IMR-90 (cell line): ENCODE measurements around the gene TRIM62. TPM values are rescaled to one million over a fixed set of nuclear protein-coding genes. Genes with fewer than 3 reads are reported as not detected.

Source experiments
- ATAC-seq: fragments of 200-7000 bp; cut with Tn5 transposase; 2 replicates; pipeline ENCODE4 v1.9.1; 2020; ENCODE audit warnings: low read depth, mild to moderate bottlenecking, moderate library complexity
- BruUV-seq: library from RNA; stranded (reverse); fragments of 400-500 nt; replicated peaks from 2 replicates; lab custom pipeline; 2021; lab: Mats Ljungman, UMichigan
- CTCF ChIA-PET: fragments of 300-600 bp; formaldehyde crosslinking; extraction: SDS; loops from one replicate; lab custom pipeline; 2021; ENCODE audit warnings: antibody characterized with exemption; lab: Yijun Ruan, JAX
- POLR2A ChIA-PET: fragments of 300-600 bp; sonication (Branson Sonifier 250); formaldehyde crosslinking; loops from one replicate; lab custom pipeline; 2022; ENCODE audit warnings: antibody characterized with exemption; ENCODE audit not compliant: unreplicated experiment; lab: Charles Lee
- DNase-seq: peaks from one replicate; pipeline ENCODE4 v3.0.0; 2013
- H2AFZ ChIP-seq: replicated peaks from 2 replicates; pipeline ENCODE3; 2013; ENCODE audit warnings: low read length, mild to moderate bottlenecking; ENCODE audit not compliant: poor library complexity
- H2AK5ac ChIP-seq: 2 replicates; pipeline ENCODE4 v1.6.1; 2013; ENCODE audit warnings: low read depth, low read length, inconsistent platforms
- H2AK9ac ChIP-seq: replicated peaks from 2 replicates; pipeline ENCODE3; 2013; ENCODE audit warnings: mild to moderate bottlenecking, low read depth, low read length, moderate library complexity; ENCODE audit not compliant: poor library complexity
- H2BK120ac ChIP-seq: 2 replicates; pipeline ENCODE4 v1.6.1; 2013; ENCODE audit warnings: low read depth, low read length, inconsistent platforms
- H2BK15ac ChIP-seq: 3 replicates; pipeline ENCODE4 v1.6.1; 2013; ENCODE audit warnings: low read depth, low read length, inconsistent platforms
- H2BK20ac ChIP-seq: 2 replicates; pipeline ENCODE4 v1.6.1; 2013; ENCODE audit warnings: low read depth, mild to moderate bottlenecking, inconsistent platforms, low read length, moderate library complexity
- H2BK5ac ChIP-seq: 2 replicates; pipeline ENCODE4 v1.6.1; 2013; ENCODE audit warnings: mild to moderate bottlenecking, low read depth, low read length, inconsistent platforms; ENCODE audit not compliant: poor library complexity, severe bottlenecking
- H3K14ac ChIP-seq: replicated peaks from 2 replicates; pipeline ENCODE4 v1.6.1; 2013; ENCODE audit warnings: low read depth, low read length, inconsistent platforms
- H3K18ac ChIP-seq: 2 replicates; pipeline ENCODE4 v1.6.1; 2013; ENCODE audit warnings: low read depth, low read length, control low read depth
- H3K23ac ChIP-seq: 2 replicates; pipeline ENCODE4 v1.6.1; 2013; ENCODE audit warnings: low read depth, low read length, inconsistent platforms
- H3K27ac ChIP-seq: 2 replicates; pipeline ENCODE4 v1.5.1; 2013; ENCODE audit warnings: mild to moderate bottlenecking, control low read depth, low read length; ENCODE audit not compliant: insufficient read depth
- H3K27me3 ChIP-seq: 2 replicates; pipeline ENCODE4 v1.6.1; 2013; ENCODE audit warnings: low read length; ENCODE audit not compliant: control insufficient read depth, insufficient read depth
- H3K36me3 ChIP-seq: 2 replicates; pipeline ENCODE4 v1.6.1; 2013; ENCODE audit warnings: low read length, mixed read lengths; ENCODE audit not compliant: control insufficient read depth, insufficient read depth
- H3K4ac ChIP-seq: 2 replicates; pipeline ENCODE4 v1.6.1; 2013; ENCODE audit warnings: low read depth, low read length, inconsistent platforms
- H3K4me1 ChIP-seq: 2 replicates; pipeline ENCODE4 v1.6.1; 2013; ENCODE audit warnings: low read length, mixed read lengths; ENCODE audit not compliant: control insufficient read depth, insufficient read depth
- H3K4me2 ChIP-seq: 2 replicates; pipeline ENCODE4 v1.6.1; 2013; ENCODE audit warnings: low read depth, mild to moderate bottlenecking, control low read depth, low read length, moderate library complexity
- H3K4me3 ChIP-seq: 2 replicates; pipeline ENCODE4 v1.5.1; 2013; ENCODE audit warnings: low read depth, mild to moderate bottlenecking, control low read depth, low read length, moderate library complexity; ENCODE audit not compliant: insufficient read depth
- H3K56ac ChIP-seq: 2 replicates; pipeline ENCODE4 v1.6.1; 2013; ENCODE audit warnings: low read length, inconsistent platforms; ENCODE audit not compliant: insufficient read depth; ENCODE audit errors: extremely low read depth
- H3K79me1 ChIP-seq, 2 experiments: 2 replicates each; pipeline ENCODE4 v1.6.1; 2013; ENCODE audit warnings: low read length in 2 of 2, inconsistent platforms in 1 of 2, low read depth in 1 of 2
- H3K9ac ChIP-seq: 2 replicates; pipeline ENCODE4 v1.6.1; 2013; ENCODE audit warnings: low read depth, low read length, control low read depth
- H3K9me1 ChIP-seq: 2 replicates; pipeline ENCODE4 v1.6.1; 2013; ENCODE audit warnings: low read length, inconsistent platforms; ENCODE audit not compliant: insufficient read depth
- H3K9me3 ChIP-seq: 2 replicates; pipeline ENCODE4 v1.6.1; 2013; ENCODE audit warnings: low read length; ENCODE audit not compliant: control insufficient read depth, insufficient read depth
- H4K20me1 ChIP-seq: 2 replicates; pipeline ENCODE4 v1.6.1; 2013; ENCODE audit warnings: low read length, inconsistent platforms; ENCODE audit not compliant: insufficient read depth
- H4K5ac ChIP-seq: 2 replicates; pipeline ENCODE4 v1.6.1; 2013; ENCODE audit warnings: mild to moderate bottlenecking, low read depth, low read length, control low read depth
- H4K8ac ChIP-seq, 2 experiments: 2 replicates each; pipeline ENCODE4 v1.6.1; 2013; ENCODE audit warnings: low read depth in 2 of 2, low read length in 2 of 2, control low read depth in 1 of 2, inconsistent platforms in 1 of 2
- H4K91ac ChIP-seq: 2 replicates; pipeline ENCODE4 v1.6.1; 2013; ENCODE audit warnings: low read depth, low read length, inconsistent platforms; ENCODE audit not compliant: insufficient read depth
- BHLHE40 ChIP-seq: fragments of 150-350 bp; IDR thresholded peaks from 2 replicates; pipeline ENCODE4 v1.6.1; 2016; ENCODE audit warnings: mild to moderate bottlenecking, low read depth, low read length
- CEBPB ChIP-seq: IDR thresholded peaks from 2 replicates; pipeline ENCODE4 v1.6.1; 2012; ENCODE audit warnings: low read depth, low read length, improper control_type of control experiment
- CHD1 ChIP-seq: IDR thresholded peaks from 2 replicates; pipeline ENCODE4 v1.6.1; 2012; ENCODE audit warnings: low read depth, low read length, improper control_type of control experiment
- CTCF ChIP-seq: conservative IDR thresholded peaks from 2 replicates; pipeline ENCODE4 v1.5.1; 2012; ENCODE audit warnings: mild to moderate bottlenecking, low read depth, low read length, improper control_type of control experiment
- ELK1 ChIP-seq: fragments of 150-350 bp; IDR thresholded peaks from 2 replicates; pipeline ENCODE4 v1.6.1; 2016; ENCODE audit warnings: low read depth, mild to moderate bottlenecking, low read length, moderate library complexity, borderline replicate concordance
- FOS ChIP-seq: fragments of 150-350 bp; IDR thresholded peaks from 2 replicates; pipeline ENCODE4 v1.6.1; 2016; ENCODE audit warnings: low read depth, low read length
- MAFK ChIP-seq: IDR thresholded peaks from 2 replicates; pipeline ENCODE4 v1.6.1; 2012; ENCODE audit warnings: low read depth, low read length, improper control_type of control experiment
- MAZ ChIP-seq: IDR thresholded peaks from 2 replicates; pipeline ENCODE4 v1.6.1; 2012; ENCODE audit warnings: low read depth, mild to moderate bottlenecking, low read length, improper control_type of control experiment, moderate library complexity, borderline replicate concordance
- MXI1 ChIP-seq: IDR thresholded peaks from 2 replicates; pipeline ENCODE4 v1.6.1; 2012; ENCODE audit warnings: low read depth, mild to moderate bottlenecking, low read length, moderate library complexity, borderline replicate concordance
- NFE2L2 ChIP-seq: fragments of 150-350 bp; IDR thresholded peaks from 2 replicates; pipeline ENCODE4 v1.6.1; 2016; ENCODE audit warnings: low read depth, mild to moderate bottlenecking, low read length
- POLR2A ChIP-seq: IDR thresholded peaks from 2 replicates; pipeline ENCODE4 v1.6.1; 2012; ENCODE audit warnings: mild to moderate bottlenecking, low read depth, low read length
- RAD21 ChIP-seq: IDR thresholded peaks from 2 replicates; pipeline ENCODE4 v1.6.1; 2012; ENCODE audit warnings: low read length, improper control_type of control experiment
- RCOR1 ChIP-seq: IDR thresholded peaks from 2 replicates; pipeline ENCODE4 v1.6.1; 2012; ENCODE audit warnings: mild to moderate bottlenecking, low read length, improper control_type of control experiment; ENCODE audit not compliant: insufficient replicate concordance
- RFX5 ChIP-seq: IDR thresholded peaks from 2 replicates; pipeline ENCODE4 v1.8.0; 2012; ENCODE audit warnings: low read depth, mild to moderate bottlenecking, low read length, moderate library complexity
- SMC3 ChIP-seq: fragments of 150-350 bp; IDR thresholded peaks from 2 replicates; pipeline ENCODE4 v1.6.1; 2016; ENCODE audit warnings: low read depth, mild to moderate bottlenecking, antibody characterized with exemption, low read length, moderate library complexity
- USF2 ChIP-seq: fragments of 150-350 bp; IDR thresholded peaks from 2 replicates; pipeline ENCODE4 v1.6.1; 2017; ENCODE audit warnings: mild to moderate bottlenecking, antibody characterized with exemption, low read length, low read depth
- dilution Hi-C: fragments of 300-500 bp; cut with HindIII; formaldehyde crosslinking; loops from one replicate; pipeline ENCODE4 v1.14.3; 2018; ENCODE audit warnings: low sequenced_read_pairs; ENCODE audit not compliant: unreplicated experiment
- in situ Hi-C: fragments of 300-500 bp; cut with MboI; formaldehyde crosslinking; loops from 3 replicates; pipeline ENCODE4 v1.14.3; 2019; ENCODE audit warnings: low sequenced_read_pairs, inconsistent platforms, mixed read lengths
- intact Hi-C: fragments of 100-400 bp; cut with micrococcal nuclease; formaldehyde crosslinking; loops from 2 replicates; pipeline ENCODE4 v1.10.0; 2022
- polyA plus RNA-seq, 3 experiments: library from polyadenylated mRNA; depleted of rRNA; stranded (reverse); fragments of >200 nt; gene quantifications; 2 replicates each; pipeline ENCODE4 v1.2.3, GENCODE V29; 2012; ENCODE audit warnings: low replicate concordance in 1 of 3
- total RNA-seq: library from RNA; depleted of rRNA; stranded (reverse); fragments of >200 nt; gene quantifications from 2 replicates; pipeline ENCODE4 v1.2.3, GENCODE V29; 2012

The TRIM62 gene
- total and polyA plus RNA-seq, 2 of the 4 experiments (the other 2 are of a cell fraction): 3.0 to 11.1 TPM

- no peak overlapping the region for H4K91ac ChIP-seq
Measured at GRCh38 chr1:33185541-33185940, 3.7 kb upstream of the TRIM62 start.

More at GRCh38 chr1:33185541-33185940, 3.7 kb upstream of the TRIM62 start:
- Histone ChIP-seq H4K5ac (no peak overlapping the region), H2BK15ac (no peak overlapping the region), H3K9ac (no peak overlapping the region), H3K56ac (no peak overlapping the region), H3K79me1 (peaks cover under 1 to 4% of the 10 kb centered on the region in 2 experiments; a peak in 3 of 4 replicates), H3K9me1 (peaks cover 8% of the 10 kb centered on the region; the same call in 1 of the 2 replicates), H3K23ac (no peak overlapping the region), H3K27me3 (no peaks in the 10 kb centered on the region), H3K18ac (no peak overlapping the region), H3K4me3 (no peak overlapping the region), H3K14ac (no peak overlapping the region), H2BK20ac (no peak overlapping the region), H2BK120ac (no peak overlapping the region), H3K4me1 (peaks cover 6% of the 10 kb centered on the region), H3K4me2 (no peak overlapping the region), H3K27ac (no peak overlapping the region), H3K9me3 (no peaks in the 10 kb centered on the region), H2AK9ac (no peak overlapping the region), H3K4ac (no peak overlapping the region), H4K8ac (no peak overlapping the region), H2BK5ac (no peak overlapping the region), H3K36me3 (no peaks in the 10 kb centered on the region), H4K20me1 (peaks cover 7% of the 10 kb centered on the region; the same call in 1 of the 2 replicates), H2AFZ (no peak overlapping the region), H2AK5ac (no peak overlapping the region)
- dilution Hi-C loops: no loop called here
- DNase-seq (no peak), ATAC-seq (no peak)
- intact Hi-C loops: no loop called here
- in situ Hi-C loops: loop anchor here (5.0 kb wide), 1 partner anchor 48 kb away; no protein-coding TSS in a partner anchor
- BruUV-seq: no TSS peak
- ChIA-PET CTCF (no interaction called here), POLR2A (no interaction called here)
- TF ChIP-seq CHD1 (no peak), CTCF (no peak), RFX5 (no peak), RAD21 (no peak), MXI1 (no peak), NFE2L2 (no peak), ELK1 (no peak), MAZ (no peak), USF2 (no peak), RCOR1 (no peak), CEBPB (no peak), MAFK (no peak), POLR2A (no peak), SMC3 (no peak), BHLHE40 (no peak), FOS (no peak)
